HEK293 (cell line): ENCODE measurements around the gene FOXF2.

Source experiments
- CTCF ChIA-PET: fragments of 350-600 bp; formaldehyde crosslinking; extraction: SDS; loops from one replicate; lab custom pipeline; 2021; ENCODE audit warnings: antibody characterized with exemption; lab: Yijun Ruan, JAX
- POLR2A ChIA-PET: fragments of 300-600 bp; formaldehyde crosslinking; extraction: SDS; loops from one replicate; lab custom pipeline; 2020; ENCODE audit warnings: antibody characterized with exemption, inconsistent platforms; lab: Yijun Ruan, JAX
- H3K27ac ChIP-seq: fragments of 200-500 bp; sonication (Bioruptor generic); 2 replicates; pipeline ENCODE4 v1.5.1; 2014; ENCODE audit warnings: low read depth, low read length, control low read depth, inconsistent platforms; ENCODE audit errors: extremely low read depth
- H3K36me3 ChIP-seq, 2 experiments: fragments of 200-500 bp in 1 of 2; sonication (Bioruptor generic) in 1 of 2; 1 replicate in 1 of 2; 2 replicates in 1 of 2; pipeline ENCODE4 v1.5.1; 2014 to 2017; ENCODE audit warnings: inconsistent platforms in 2 of 2, low read length in 2 of 2; ENCODE audit not compliant: control insufficient read depth in 2 of 2, insufficient read depth in 1 of 2
- H3K4me1 ChIP-seq: fragments of 200-500 bp; sonication (Bioruptor generic); 2 replicates; pipeline ENCODE4 v1.5.1; 2014; ENCODE audit warnings: mild to moderate bottlenecking, low read length, inconsistent platforms; ENCODE audit not compliant: control insufficient read depth, insufficient read depth
- H3K4me3 ChIP-seq: 2 replicates; pipeline ENCODE4 v1.5.1; 2011; ENCODE audit warnings: low read depth, mild to moderate bottlenecking, control low read depth, low read length, moderate library complexity
- H3K9me3 ChIP-seq: fragments of 200-500 bp; sonication (Bioruptor generic); 2 replicates; pipeline ENCODE4 v1.5.1; 2014; ENCODE audit warnings: low read depth, low read length, inconsistent platforms; ENCODE audit not compliant: control insufficient read depth, insufficient read depth
- GLIS1 ChIP-seq: fragments of 450-650 bp; formaldehyde crosslinking; IDR thresholded peaks from 2 replicates; pipeline ENCODE4 v1.5.1; 2016; ENCODE audit warnings: missing biosample characterization, missing genetic modification characterization
- HOXD13 ChIP-seq: sonication (generic); formaldehyde crosslinking; IDR thresholded peaks from 2 replicates; pipeline ENCODE4 v1.8.0; 2022; ENCODE audit warnings: missing genetic modification reagents, borderline replicate concordance
- KLF1 ChIP-seq: fragments of 450-650 bp; formaldehyde crosslinking; IDR thresholded peaks from 2 replicates; pipeline ENCODE4 v1.5.1; 2016; ENCODE audit warnings: missing biosample characterization, missing genetic modification characterization
- KLF17 ChIP-seq: fragments of 450-650 bp; formaldehyde crosslinking; IDR thresholded peaks from 2 replicates; pipeline ENCODE4 v1.5.1; 2016; ENCODE audit warnings: missing biosample characterization, missing genetic modification characterization
- PATZ1 ChIP-seq: fragments of 450-650 bp; formaldehyde crosslinking; IDR thresholded peaks from 2 replicates; pipeline ENCODE4 v1.5.1; 2016; ENCODE audit warnings: missing biosample characterization, missing genetic modification characterization
- PRDM10 ChIP-seq: fragments of 450-650 bp; formaldehyde crosslinking; IDR thresholded peaks from 2 replicates; pipeline ENCODE4 v1.5.1; 2016; ENCODE audit warnings: missing biosample characterization, missing genetic modification characterization
- REST ChIP-seq: fragments of 450-650 bp; formaldehyde crosslinking; IDR thresholded peaks from 2 replicates; pipeline ENCODE4 v1.5.1; 2016; ENCODE audit warnings: missing biosample characterization, missing genetic modification characterization
- SP3 ChIP-seq: fragments of 450-650 bp; formaldehyde crosslinking; IDR thresholded peaks from 2 replicates; pipeline ENCODE4 v1.5.1; 2016; ENCODE audit warnings: missing biosample characterization, missing genetic modification characterization
- WT1 ChIP-seq: fragments of 450-650 bp; formaldehyde crosslinking; IDR thresholded peaks from 2 replicates; pipeline ENCODE4 v1.5.1; 2016; ENCODE audit warnings: missing biosample characterization, missing genetic modification characterization
- ZBTB10 ChIP-seq: fragments of 450-650 bp; formaldehyde crosslinking; IDR thresholded peaks from 2 replicates; pipeline ENCODE4 v1.5.1; 2016; ENCODE audit warnings: missing biosample characterization, missing genetic modification characterization
- ZBTB48 ChIP-seq: fragments of 450-650 bp; formaldehyde crosslinking; IDR thresholded peaks from 2 replicates; pipeline ENCODE4 v1.5.1; 2016; ENCODE audit warnings: missing biosample characterization, missing genetic modification characterization
- ZNF133 ChIP-seq: fragments of 450-650 bp; formaldehyde crosslinking; IDR thresholded peaks from 2 replicates; pipeline ENCODE4 v1.5.1; 2016; ENCODE audit warnings: missing biosample characterization, missing genetic modification characterization
- ZNF292 ChIP-seq: fragments of 450-650 bp; formaldehyde crosslinking; IDR thresholded peaks from 2 replicates; pipeline ENCODE4 v1.5.1; 2016; ENCODE audit warnings: low read depth, missing biosample characterization, missing genetic modification characterization, borderline replicate concordance
- ZNF335 ChIP-seq: fragments of 450-650 bp; formaldehyde crosslinking; conservative IDR thresholded peaks from 2 replicates; pipeline ENCODE4 v1.5.1; 2016; ENCODE audit warnings: missing biosample characterization, missing genetic modification characterization
- ZNF341 ChIP-seq: fragments of 450-650 bp; formaldehyde crosslinking; IDR thresholded peaks from 2 replicates; pipeline ENCODE4; 2016; ENCODE audit warnings: low read depth, missing biosample characterization, missing genetic modification characterization
- ZNF398 ChIP-seq: fragments of 450-650 bp; formaldehyde crosslinking; IDR thresholded peaks from 2 replicates; pipeline ENCODE4 v1.5.1; 2017; ENCODE audit warnings: missing biosample characterization, missing genetic modification characterization
- ZNF48 ChIP-seq: fragments of 450-650 bp; formaldehyde crosslinking; IDR thresholded peaks from 2 replicates; pipeline ENCODE4 v1.5.1; 2016; ENCODE audit warnings: missing biosample characterization, missing genetic modification characterization
- ZNF560 ChIP-seq: fragments of 450-650 bp; formaldehyde crosslinking; IDR thresholded peaks from 2 replicates; pipeline ENCODE4 v1.5.1; 2017; ENCODE audit warnings: missing biosample characterization, missing genetic modification characterization, borderline replicate concordance
- ZNF580 ChIP-seq: fragments of 450-650 bp; formaldehyde crosslinking; IDR thresholded peaks from 2 replicates; pipeline ENCODE4 v1.5.1; 2016; ENCODE audit warnings: missing biosample characterization, missing genetic modification characterization
- ZNF624 ChIP-seq: fragments of 450-650 bp; formaldehyde crosslinking; IDR thresholded peaks from 2 replicates; pipeline ENCODE4 v1.5.1; 2017; ENCODE audit warnings: missing biosample characterization, missing genetic modification characterization

The FOXF2 gene

GRCh38 chr6:1388630-1389368 is 577 bp upstream of the FOXF2 start:
- no peaks in the 10 kb centered on the region for H3K9me3 ChIP-seq
- CTCF ChIA-PET: interaction anchor here (0.6 to 3.4 kb wide), 2 partner anchors 8 to 1056 kb away, joined by 3 to 24 read pairs; no protein-coding TSS in a partner anchor
- peak overlapping the region; percentile 67 for H3K27ac ChIP-seq
- peaks cover 18% of the 10 kb centered on the region for H3K4me1 ChIP-seq
- peak overlapping the region; percentile 68 for H3K4me3 ChIP-seq
- POLR2A ChIA-PET: no interaction called here
- H3K36me3 ChIP-seq: peaks cover 0 to 15% of the 10 kb centered on the region in 2 experiments; a peak in 2 of 3 replicates
- TF ChIP-seq HOXD13 (CRISPR knock-in tag): no peak
- TF ChIP-seq ZNF341 (tag by site-specific recombination): peak; percentile 95
- TF ChIP-seq KLF17 (tag by site-specific recombination): peak; percentile 79; the same call in 1 of the 2 replicates
- peak; percentile 84 for TF ChIP-seq WT1
- TF ChIP-seq REST: peak; percentile 46; the same call in 1 of the 2 replicates
- TF ChIP-seq ZNF292 (tag by site-specific recombination): no peak
- TF ChIP-seq PATZ1 (tag by site-specific recombination): peak; percentile 87
- peak; percentile 82 for TF ChIP-seq ZBTB48
- TF ChIP-seq SP3 (tag by site-specific recombination): peak; percentile 77
- peak; percentile 63 for TF ChIP-seq GLIS1 (tag by site-specific recombination)
- 0 out of 2 replicates have a peak, but pooled peaks have one; percentile 19 for TF ChIP-seq ZNF580 (tag by site-specific recombination)
- TF ChIP-seq ZNF133: no peak
- peak; percentile 74 for TF ChIP-seq ZNF335 (tag by site-specific recombination)
- peak; percentile 93; the same call in 1 of the 2 replicates for TF ChIP-seq ZNF398
- peak; percentile 77 for TF ChIP-seq PRDM10 (tag by site-specific recombination)
- no peak for TF ChIP-seq ZNF624 (tag by site-specific recombination)
- TF ChIP-seq ZBTB10 (tag by site-specific recombination): peak; percentile 63; the same call in 1 of the 2 replicates
- TF ChIP-seq ZNF560 (tag by site-specific recombination): no peak
- no peak for TF ChIP-seq ZNF48 (tag by site-specific recombination)
- TF ChIP-seq KLF1: peak; percentile 81
